Heart right ventricle (tissue), 16 donors: Measurements from ENCODE around the gene UBE2D1. TPM values are rescaled to one million over a fixed set of nuclear protein-coding genes. Genes with fewer than 3 reads are reported as not detected.

Experiments used
- ATAC-seq, 8 donors: fragments of 200-7000 bp; cut with Tn5 transposase; one replicate each; pipeline ENCODE4 v1.9.1; 2020; ENCODE audit warnings: mild to moderate bottlenecking in 8 of 8, moderate library complexity in 8 of 8, moderate number of reproducible peaks in 1 of 8
- DNase-seq, 2 donors: peaks; one replicate each; pipeline ENCODE4 v3.0.0-alpha.2; 2020
- H3K27ac ChIP-seq, 10 donors: fragments of 200-600 bp; sonication (generic) in 2 of 10; one replicate each; pipeline versions ENCODE4 v1.5.0 to v1.8.0; 2020 to 2022; ENCODE audit warnings: mild to moderate bottlenecking in 3 of 10
- H3K27me3 ChIP-seq, 7 donors: fragments of 200-600 bp; one replicate each; pipeline ENCODE4 v1.8.0; 2021 to 2022; ENCODE audit warnings: mild to moderate bottlenecking in 2 of 7
- H3K36me3 ChIP-seq, 9 donors: fragments of 200-600 bp; sonication (generic) in 1 of 9; one replicate each; pipeline versions ENCODE4 v1.5.0 to v1.8.0; 2020 to 2022; ENCODE audit warnings: mild to moderate bottlenecking in 2 of 9
- H3K4me1 ChIP-seq, 9 donors: fragments of 200-600 bp; sonication (generic) in 1 of 9; one replicate each; pipeline versions ENCODE4 v1.5.0 to v1.8.0; 2020 to 2022; ENCODE audit warnings: mild to moderate bottlenecking in 4 of 9
- H3K4me3 ChIP-seq, 10 donors: fragments of 200-600 bp; sonication (generic) in 2 of 10; one replicate each; pipeline versions ENCODE4 v1.5.0 to v1.8.0; 2020 to 2022; ENCODE audit warnings: mild to moderate bottlenecking in 7 of 10, moderate library complexity in 2 of 10
- H3K9me3 ChIP-seq, 11 donors: fragments of 200-600 bp in 10 of 11; sonication (generic) in 2 of 11; one replicate each; pipeline versions ENCODE4 v1.5.0 to v1.8.0; 2013 to 2022; ENCODE audit warnings: mild to moderate bottlenecking in 2 of 11, control low read depth in 1 of 11, moderate library complexity in 1 of 11
- CTCF ChIP-seq, 9 donors: fragments of 200-600 bp; sonication (generic) in 2 of 9; IDR thresholded peaks; one replicate each; pipeline versions ENCODE4 v1.5.0 to v1.8.0; 2021 to 2022; ENCODE audit warnings: antibody characterized with exemption in 9 of 9, mild to moderate bottlenecking in 5 of 9, moderate library complexity in 1 of 9
- WGBS, 2 donors: extraction: QIAGEN DNeasy Blood & Tissue Kit; methylation state at CpG; one replicate each; pipeline ENCODE4 v1.1.7; 2013; ENCODE audit warnings: inconsistent platforms in 1 of 2; 5-methylcytosine and 5-hydroxymethylcytosine counted together
- intact Hi-C, 10 donors: fragments of 100-400 bp; cut with DNase I; formaldehyde crosslinking; loops; one replicate each; pipeline versions ENCODE4 v1.11.1 to v1.14.2; 2022
- polyA plus RNA-seq, 2 donors: library from polyadenylated mRNA; stranded (reverse); fragments of 200-250 nt; gene quantifications; one replicate each; pipeline ENCODE4 v1.2.3, GENCODE V29; 2013
- total RNA-seq, 10 donors: library from RNA; stranded (reverse); fragmentation: NEBNext Ultra II Directional in 3 of 10; extraction: Animal tissue kit (Norgen Biotek cat#: 25700) in 3 of 10; gene quantifications; one replicate each; pipeline versions ENCODE4 v1.2.1 to v1.2.4, GENCODE V29; 2021 to 2023
- donor health status: Arrhythmogenic right ventricular cardiomyopathy.
- donor health status: ischemic (EF 13 %, LVEDD 7.1; RV severe dilation, severe dysfunction).
- donor health status: healthy with polysubstance abuse.
- donor health status: DM: no; HTN: yes; CAD: no.
- donor health status: DM: no; HTN: no; CAD: no.
- donor health status: ischemic (EF 25% LVEDD 6.9; RV normal size, moderate dysfunction).
- donor health status: ischemic (EF 25% LVEDD 5.7; RV mildly dilated, moderate dysfunction).
- donor health status: healthy.
- donor health status: DM: yes; HTN: yes; CAD: no.
- donor health status: Ischemic cardiomyopathy.
- donor health status: ischemic (EF 35%, LVEDD 5.7; RV mildly dilated, moderate dysfunction).
- donor health status: nonischemic (EF 11% LVEDD 7.7; RV severe dilation, severe dysfunction).
- donor health status: DM: yes; HTN: yes; CAD: no.
- donor health status: PGD.
- donor health status: ischemic (EF 29% LVEDD 5.4; RV normal size, mild dysfunction).
- donor health status: nonischemic (EF 23%, LVEDD 6.1; RV moderate dilation, normal function).

Gene UBE2D1
- total and polyA plus RNA-seq, 12 donors, result 12.2 to 71.0 (median 59.5) TPM

GRCh38 chr10:58351616-58352578 is 17.1 kb downstream of the UBE2D1 start:
- no peaks in the 10 kb centered on the region for H3K36me3 ChIP-seq
- no peaks in the 10 kb centered on the region for H3K27me3 ChIP-seq
- intact Hi-C loops, result no loop called here
- ATAC-seq (peak in 1 of 8 donors; percentile 42), DNase-seq (no peak)
- TF ChIP-seq CTCF (IDR thresholded peaks at IDR 0.05), result no peak
- H3K4me1 ChIP-seq, result peaks cover 2 to 87% (median 50%) of the 10 kb centered on the region in 9 donors
- H3K9me3 ChIP-seq, result no peaks in the 10 kb centered on the region
- H3K4me3 ChIP-seq, result no peak overlapping the region
- H3K27ac ChIP-seq, result peak overlapping the region in 1 of 10 donors; percentile 78
- 87 to 88% methylated on average over 7 of the region's 7 CpGs for WGBS, 2 donors

GRCh38 chr10:58352956-58353610 is 18.3 kb downstream of the UBE2D1 start:
- H3K27ac ChIP-seq, result peak overlapping the region in 1 of 10 donors; percentile 78
- WGBS, 2 donors, result 31 to 38% methylated on average over 2 of the region's 2 CpGs
- TF ChIP-seq CTCF (IDR thresholded peaks at IDR 0.05), result no peak

GRCh38 chr10:58356756-58357155 is 21.9 kb downstream of the UBE2D1 start:
- no peaks in the 10 kb centered on the region for H3K9me3 ChIP-seq
- ATAC-seq (no peak), DNase-seq (no peak)
- no peaks in the 10 kb centered on the region for H3K27me3 ChIP-seq
- no peak overlapping the region for H3K4me3 ChIP-seq
- peaks cover 0 to 8% (median 7%) of the 10 kb centered on the region in 9 donors for H3K36me3 ChIP-seq
- 49 to 50% methylated on average over 2 of the region's 2 CpGs for WGBS, 2 donors
- intact Hi-C loops, result no loop called here
- H3K27ac ChIP-seq, result peak overlapping the region in 4 of 10 donors; percentile 18 to 33 (median 26)
- no peak for TF ChIP-seq CTCF (IDR thresholded peaks at IDR 0.05)
- peaks cover 2 to 87% (median 47%) of the 10 kb centered on the region in 9 donors for H3K4me1 ChIP-seq

More at GRCh38 chr10:58352956-58353610, 18.3 kb downstream of the UBE2D1 start:
- DNase-seq, result no peak
- Histone ChIP-seq H3K36me3 (no peaks in the 10 kb centered on the region), H3K27me3 (no peaks in the 10 kb centered on the region), H3K9me3 (no peaks in the 10 kb centered on the region), H3K4me1 (peaks cover 2 to 93% (median 57%) of the 10 kb centered on the region in 9 donors), H3K4me3 (no peak overlapping the region)
- ATAC-seq, result no peak
- intact Hi-C loops, result no loop called here

GRCh38 chr10:58358314-58358933 is 23.6 kb downstream of the UBE2D1 start:
- peaks cover 0 to 24% (median 10%) of the 10 kb centered on the region in 9 donors for H3K36me3 ChIP-seq
- peaks cover 2 to 72% (median 42%) of the 10 kb centered on the region in 9 donors for H3K4me1 ChIP-seq
- intact Hi-C loops, result no loop called here
- H3K9me3 ChIP-seq, result no peaks in the 10 kb centered on the region
- ATAC-seq (peak in 2 of 8 donors; percentile 72 to 77), DNase-seq (no peak)
- H3K27ac ChIP-seq, result peak overlapping the region in 3 of 10 donors; percentile 8 to 48 (median 27)
- no peak overlapping the region for H3K4me3 ChIP-seq
- TF ChIP-seq CTCF (IDR thresholded peaks at IDR 0.05), result no peak
- H3K27me3 ChIP-seq, result no peaks in the 10 kb centered on the region
- 70 to 85% methylated on average over 4 of the region's 4 CpGs for WGBS, 2 donors
